HL-60 (cell line): ENCODE results near the gene ZBTB8A.

Experiments used
- CTCF ChIP-seq: IDR thresholded peaks from one replicate; pipeline ENCODE4 v1.5.1; 2011; ENCODE audit warnings: low read length, control low read depth, inconsistent platforms; ENCODE audit not compliant: insufficient read depth
- GABPA ChIP-seq: IDR thresholded peaks from 2 replicates; pipeline ENCODE4 v1.6.1; 2012; ENCODE audit warnings: low read depth
- REST ChIP-seq: IDR thresholded peaks from 2 replicates; pipeline ENCODE4 v1.6.1; 2012; ENCODE audit warnings: low read depth; ENCODE audit not compliant: insufficient replicate concordance

GRCh38 chr1:32650248-32650751 lies 111.1 kb downstream of the ZBTB8A start, which contains the start of gene ZBTB8OS:
- TF ChIP-seq CTCF (no peak), REST (peak; percentile 17), GABPA (peak; percentile 90)
